Fibroblast of upper back skin (primary cell): Measurements from ENCODE around the gene CHMP2B.
"Not testable (repeated sequence)": the region's sequence is repeated elsewhere in the genome, so short reads cannot be mapped to it uniquely, and the experiment has no call there.

ENCODE experiments used
- DNase-seq: peaks from one replicate; pipeline ENCODE4 v3.0.0-alpha.2; 2013

CHMP2B gene

DNA sequence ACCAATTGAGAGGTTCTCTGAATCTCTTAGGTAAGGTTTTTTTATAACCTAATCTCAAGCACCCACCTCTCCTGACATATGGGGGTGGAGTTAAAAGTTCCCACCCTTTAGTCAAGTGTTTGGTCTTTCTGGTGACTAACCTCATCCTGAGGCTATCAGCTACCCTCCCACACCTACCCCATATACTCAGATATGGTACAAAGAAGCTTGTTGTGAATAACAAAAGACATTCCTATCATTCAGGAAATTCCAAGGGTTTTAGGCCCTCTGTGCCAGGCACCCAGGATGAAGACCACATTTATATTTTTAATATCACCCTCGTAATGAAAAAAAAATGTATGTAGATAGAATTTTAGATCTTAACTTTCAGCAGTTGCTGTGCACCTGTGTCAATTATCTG lies 9.0 kb downstream of the CHMP2B start:
- DNase-seq, result no peak

DNA sequence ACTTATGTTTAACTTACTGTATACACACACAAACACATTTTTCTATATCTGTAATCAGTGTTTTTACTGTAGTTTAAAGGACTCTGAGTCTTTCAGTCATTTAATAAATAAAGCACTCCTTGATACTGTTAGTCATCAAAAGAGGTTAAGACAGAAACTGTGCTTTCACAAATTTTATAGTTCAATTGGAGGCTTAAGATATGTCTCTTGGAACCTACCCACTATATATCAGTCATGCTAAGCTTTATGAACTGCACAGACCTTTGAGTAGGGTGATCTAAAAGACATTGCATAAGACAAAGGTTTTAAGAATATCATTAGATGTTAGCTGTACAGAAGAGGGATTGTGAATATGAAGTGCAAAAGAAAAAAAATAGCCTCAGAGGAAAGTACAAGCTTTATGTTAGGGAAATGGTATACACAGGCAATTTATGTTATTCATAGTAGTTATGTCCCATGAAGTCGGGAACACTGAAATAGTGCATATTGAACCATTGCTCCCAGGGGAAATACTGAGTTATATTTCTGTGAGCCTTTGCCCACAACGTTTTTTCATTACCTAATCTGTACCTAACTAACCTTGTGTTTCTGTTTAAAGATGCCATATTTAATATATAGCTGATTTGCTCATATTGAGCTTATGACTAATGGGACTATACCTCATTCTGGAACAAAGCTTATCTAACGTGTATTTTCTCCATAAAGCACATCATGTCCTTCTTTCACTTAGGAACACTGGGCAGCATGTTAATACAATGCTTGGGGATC lies 19.7 kb downstream of the CHMP2B start:
- DNase-seq, result no peak

- no peak for DNase-seq
Measured at GRCh38 chr3:87247430-87247773, 20.3 kb downstream of the CHMP2B start.

GRCh38 chr3:87248231-87248630 lies 21.1 kb downstream of the CHMP2B start:
- DNase-seq, result not testable (repeated sequence)

GRCh38 chr3:87248831-87249230 lies 21.7 kb downstream of the CHMP2B start:
- DNase-seq, result no peak

- DNase-seq, result no peak
Measured at GRCh38 chr3:87250009-87250408, 22.9 kb downstream of the CHMP2B start.

DNA sequence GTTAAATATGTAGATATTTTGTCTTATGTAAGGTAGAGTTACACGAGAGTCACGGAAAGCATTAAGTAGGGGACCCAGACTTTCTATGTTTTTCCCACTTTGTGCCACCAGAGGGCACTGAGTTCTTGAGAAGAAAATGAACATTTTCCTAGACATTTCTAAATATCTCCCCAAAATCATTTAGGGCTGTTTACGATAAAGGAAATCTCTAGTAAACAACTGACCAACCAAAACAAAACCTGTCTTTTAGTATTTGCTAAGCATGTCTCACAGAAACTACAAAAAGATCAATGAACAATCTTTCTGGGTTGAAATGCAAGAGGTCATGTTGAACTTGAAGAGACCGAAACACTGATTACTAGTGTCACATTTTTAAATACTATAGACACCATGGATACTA lies 33.2 kb downstream of the CHMP2B start:
- peak; percentile 50 for DNase-seq

DNA sequence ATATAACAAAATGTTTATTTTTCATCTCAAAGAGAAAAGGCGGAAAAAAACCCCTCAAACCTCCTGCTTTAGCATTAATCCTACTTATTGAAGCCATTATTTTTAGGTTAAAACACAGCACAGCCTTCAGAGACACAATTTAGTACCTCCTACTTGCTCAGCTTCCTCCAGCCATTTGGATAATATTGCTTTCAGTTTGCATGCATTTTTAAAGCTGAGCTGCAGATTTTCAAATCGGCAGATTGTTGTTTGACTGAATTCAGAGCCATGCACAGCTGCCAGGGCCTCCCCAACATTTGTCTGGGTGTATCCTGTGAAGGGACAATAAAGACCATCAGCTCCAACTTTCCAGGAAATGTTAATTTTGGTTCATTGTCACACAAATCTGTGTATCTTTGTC lies 34.8 kb downstream of the CHMP2B start:
- DNase-seq, result no peak

DNA sequence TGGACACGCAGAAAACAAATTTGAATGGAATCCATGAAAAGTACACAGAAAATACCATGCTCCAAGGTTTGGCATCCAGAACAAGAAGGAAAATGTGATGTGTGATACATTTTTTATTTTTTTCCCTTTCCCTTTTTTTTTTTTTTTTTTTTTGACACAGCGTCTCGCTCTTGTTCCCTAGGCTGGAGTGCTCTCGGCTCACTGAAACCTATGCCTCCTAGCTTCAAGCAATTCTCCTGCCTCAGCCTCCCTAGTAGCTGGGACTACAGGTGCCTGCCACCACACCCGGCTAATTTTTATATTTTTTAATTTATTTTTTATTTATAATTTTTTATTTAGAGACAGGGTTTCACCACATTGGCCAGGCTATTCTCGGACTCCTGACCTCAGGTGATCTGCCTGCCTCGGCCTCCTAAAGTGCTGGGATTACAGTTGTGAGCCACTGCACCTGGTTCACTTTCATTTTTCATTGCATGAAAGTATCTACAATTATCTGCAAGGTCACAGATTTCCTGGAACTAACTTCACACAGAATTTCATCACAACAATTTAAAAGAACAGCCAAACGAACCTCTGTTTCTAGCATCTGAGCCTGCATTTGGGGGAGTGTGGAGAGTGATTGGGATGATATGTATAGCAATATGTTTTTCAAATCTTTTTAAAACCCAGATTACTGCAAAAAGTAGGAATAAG lies 41.0 kb downstream of the CHMP2B start:
- no peak for DNase-seq

GRCh38 chr3:87268646-87269211 lies 41.6 kb downstream of the CHMP2B start:
- DNase-seq, result peak; percentile 7

DNA sequence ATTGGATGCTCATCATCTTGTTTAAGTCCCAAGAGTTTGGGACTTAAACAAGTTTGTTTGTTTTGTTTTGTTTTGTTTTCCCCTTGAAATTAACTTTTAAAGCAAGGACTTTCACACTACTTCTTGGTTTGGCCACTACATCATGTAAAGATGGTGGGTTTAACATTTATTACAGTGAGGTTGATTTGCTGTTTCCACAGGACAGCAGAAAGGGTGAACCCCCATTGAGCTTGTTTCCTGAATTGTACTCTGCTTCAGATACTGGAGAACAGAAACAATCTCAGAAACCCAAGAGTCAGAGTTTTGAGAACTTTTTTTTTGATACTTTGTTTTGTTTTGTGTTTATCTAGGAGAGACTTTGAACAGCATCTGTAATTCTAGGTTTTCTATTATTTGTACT lies 42.6 kb downstream of the CHMP2B start:
- no peak for DNase-seq

GRCh38 chr3:87270908-87271700 lies 44.0 kb downstream of the CHMP2B start:
- DNase-seq, result no peak

- no peak for DNase-seq
Measured at GRCh38 chr3:87272718-87273341, 45.7 kb downstream of the CHMP2B start.

DNA sequence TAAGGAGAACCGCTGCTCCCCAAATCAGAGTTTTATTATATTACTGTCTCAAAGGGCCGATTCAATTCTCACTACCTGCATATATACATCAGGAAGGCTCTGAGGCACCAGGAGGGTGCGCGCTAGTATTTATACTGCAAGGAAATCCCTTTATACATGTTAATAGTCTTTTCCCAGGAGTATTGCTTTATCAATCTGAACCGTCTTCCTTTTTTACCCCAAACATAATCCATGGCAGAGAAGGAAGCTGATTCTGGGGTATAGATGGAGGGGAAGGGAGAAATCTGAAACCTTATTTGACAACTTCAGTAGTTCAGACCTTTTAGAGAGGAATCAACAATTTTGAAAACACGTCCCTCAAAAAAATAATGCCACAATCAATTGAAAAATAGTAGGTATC lies 49.4 kb downstream of the CHMP2B start, which contains the start of gene POU1F1:
Gene POU1F1, minus strand, starts transcription at position 101 of the 400 bp plus-strand sequence. CDS start 122 bp downstream, outside the sequence.
- no peak for DNase-seq

GRCh38 chr3:87287011-87287410 lies 59.9 kb downstream of the CHMP2B start:
- DNase-seq, result peak; percentile 13

DNA sequence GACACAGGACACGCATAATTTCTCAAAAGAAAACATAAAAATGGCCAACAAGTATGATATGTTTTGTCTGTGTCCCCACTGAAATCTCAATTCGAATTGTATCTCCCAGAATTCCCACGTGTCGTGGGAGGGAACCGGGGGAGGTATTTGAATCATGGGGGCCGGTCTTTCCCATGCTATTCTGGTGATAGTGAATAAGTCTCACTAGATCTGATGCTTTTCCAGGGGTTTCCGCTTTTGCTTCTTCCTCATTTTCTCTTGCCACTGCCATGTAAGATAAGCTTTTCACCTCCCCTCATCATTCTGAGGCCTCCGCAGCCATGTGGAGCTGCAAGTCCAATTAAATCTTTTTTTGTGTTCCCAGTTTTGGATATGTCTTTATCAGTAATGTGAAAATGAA lies 61.3 kb downstream of the CHMP2B start:
- no peak for DNase-seq

DNA sequence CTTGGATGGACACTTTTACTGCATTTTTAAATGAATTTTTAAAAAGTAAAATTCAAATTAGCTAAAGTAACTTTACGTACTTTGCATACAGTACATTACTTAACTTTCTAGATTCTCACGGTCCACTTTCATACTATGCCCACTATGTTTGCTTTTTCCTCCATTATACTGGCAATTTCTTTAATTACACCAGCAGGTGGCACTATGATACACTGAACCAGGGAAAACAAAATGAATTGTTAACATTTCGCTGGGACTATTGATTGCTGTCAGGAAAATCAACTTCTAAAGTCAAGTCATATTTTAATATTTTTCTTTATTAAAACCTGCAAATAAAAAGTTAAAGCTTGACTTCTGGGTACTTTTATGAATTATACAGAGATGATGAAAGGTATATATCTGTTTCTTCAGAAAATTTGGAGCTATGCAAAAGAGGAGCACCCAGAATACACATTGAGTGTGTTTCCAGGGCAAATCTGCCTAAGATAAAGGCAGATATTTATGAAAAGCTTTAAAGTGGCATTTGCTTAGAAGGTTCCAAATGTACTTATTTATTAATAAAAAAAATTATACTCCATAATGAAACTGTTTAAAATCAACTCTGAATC lies 71.1 kb downstream of the CHMP2B start:
- DNase-seq, result peak; percentile 46

DNA sequence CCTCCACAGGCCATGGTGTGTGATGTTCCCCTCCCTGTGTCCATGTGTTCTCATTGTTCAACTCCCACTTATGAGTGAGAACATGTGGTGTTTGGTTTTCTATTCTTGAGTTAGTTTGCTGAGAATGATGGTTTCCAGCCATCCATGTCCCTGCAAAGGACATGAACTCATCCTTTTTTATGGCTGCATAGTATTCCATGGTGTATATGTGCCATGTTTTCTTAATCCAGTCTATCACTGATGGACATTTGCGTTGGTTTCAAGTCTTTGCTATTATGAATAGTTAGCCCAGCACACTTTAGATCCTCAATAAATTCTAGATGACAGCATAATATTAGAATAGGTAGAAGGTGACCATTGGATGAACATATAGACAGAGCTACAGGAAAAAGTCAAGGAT lies 77.9 kb downstream of the CHMP2B start:
- DNase-seq, result not testable (repeated sequence)
